NCI-H2227 treated with DMSO at 0.1 percent for 48 hours (cell line): ENCODE measurements around the gene EXPH5.

Source experiments
- DNase-seq: peaks from one replicate; lab custom pipeline; 2025; lab: John Stamatoyannopoulos, UW

The EXPH5 gene

DNA sequence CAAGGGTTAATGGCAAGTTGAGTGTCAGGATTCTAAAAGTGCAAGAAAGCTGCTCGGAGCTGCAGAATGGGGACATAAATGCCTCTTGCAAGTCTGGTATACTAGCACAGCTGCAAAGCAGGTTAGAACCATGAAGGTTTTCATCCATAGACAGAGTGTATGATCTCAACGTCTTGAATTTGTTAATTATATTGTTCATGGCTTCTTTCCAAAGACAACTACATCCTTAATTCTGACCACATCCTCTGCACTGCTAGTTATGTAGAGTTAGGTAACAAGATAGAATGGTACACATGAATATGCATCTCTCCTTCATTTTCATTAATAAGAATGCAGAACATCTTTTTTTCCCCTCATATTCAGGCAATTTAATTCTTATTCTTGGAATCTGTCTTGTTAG, 34.2 kb downstream of the EXPH5 start:
- no peak for DNase-seq

DNA sequence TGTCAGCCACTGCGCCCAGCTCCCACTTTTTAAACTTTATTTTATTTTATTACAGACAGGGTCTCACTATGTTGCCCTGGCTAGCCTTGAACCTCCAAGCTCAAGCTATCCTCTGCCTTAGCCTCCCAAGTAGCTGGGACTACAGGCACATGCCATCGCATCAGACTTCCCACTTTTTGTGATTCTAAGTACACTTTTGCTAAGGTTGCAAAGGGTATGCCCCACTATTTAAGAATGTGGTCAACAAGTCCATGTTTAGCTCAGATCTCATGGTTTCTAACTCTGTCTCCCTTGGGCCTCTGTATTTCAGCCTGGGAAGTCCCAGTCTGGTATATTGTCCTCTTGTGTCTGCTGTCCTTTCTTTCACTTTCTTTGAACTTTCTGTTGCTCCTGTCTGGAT, 35.3 kb downstream of the EXPH5 start:
- DNase-seq = no peak

DNA sequence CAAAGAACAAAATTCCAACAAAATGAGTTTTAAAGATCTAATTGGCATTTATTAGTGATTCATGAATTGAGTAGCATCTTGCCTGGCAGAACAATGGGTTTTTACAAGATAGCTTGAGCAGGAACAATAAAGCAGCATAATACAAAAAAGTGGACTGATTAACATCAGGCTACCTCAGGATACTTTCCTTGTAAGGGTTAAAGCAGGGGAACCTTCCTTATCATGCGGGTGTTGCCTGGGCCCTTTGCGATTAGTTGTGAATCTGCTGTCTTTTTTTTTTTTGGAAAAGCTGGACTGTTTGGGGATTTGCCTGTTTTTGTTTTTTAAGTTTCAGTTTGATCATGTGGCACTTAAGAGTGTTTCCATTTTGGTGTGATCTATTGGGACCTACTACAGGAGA, 37.5 kb downstream of the EXPH5 start:
- DNase-seq = no peak

DNA sequence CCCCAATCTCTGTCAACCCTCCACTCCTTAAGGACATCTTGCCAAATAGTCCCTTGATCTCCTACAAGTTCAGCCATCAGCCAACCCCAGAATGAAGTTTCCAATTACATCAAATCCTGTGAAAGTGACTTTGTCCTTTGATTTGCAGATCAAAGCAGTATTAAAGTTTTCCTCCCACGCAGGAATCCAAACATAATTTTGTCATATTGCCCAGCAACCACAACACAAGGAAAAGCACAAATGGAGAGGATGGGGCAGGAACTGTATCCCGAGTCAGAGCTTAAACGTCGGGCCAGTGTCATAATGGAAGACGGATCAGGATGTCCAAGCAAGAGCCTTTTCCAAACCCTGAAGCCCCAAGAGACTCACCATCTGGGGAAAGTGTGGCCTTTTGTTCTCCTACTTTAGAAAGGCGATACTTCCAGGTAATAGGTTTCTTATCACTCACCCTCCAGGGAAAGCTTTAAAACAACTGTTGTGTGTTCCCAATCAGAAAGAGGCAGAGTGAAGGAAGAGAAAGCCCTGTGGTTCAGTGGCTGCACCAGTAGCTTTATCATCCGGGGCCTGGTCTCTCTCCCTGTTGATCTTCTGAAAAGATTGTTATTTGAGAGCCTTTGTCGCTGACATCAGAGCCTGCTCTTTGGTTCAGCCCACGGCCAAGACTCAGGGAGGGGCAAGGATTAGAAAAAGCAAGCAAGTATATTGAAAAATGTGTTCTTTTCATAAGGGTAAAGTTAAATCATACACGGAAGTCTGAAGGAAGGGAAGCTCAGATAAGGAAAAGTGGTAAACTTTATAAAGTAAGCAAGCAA, 41.7 kb downstream of the EXPH5 start:
- DNase-seq = no peak

DNA sequence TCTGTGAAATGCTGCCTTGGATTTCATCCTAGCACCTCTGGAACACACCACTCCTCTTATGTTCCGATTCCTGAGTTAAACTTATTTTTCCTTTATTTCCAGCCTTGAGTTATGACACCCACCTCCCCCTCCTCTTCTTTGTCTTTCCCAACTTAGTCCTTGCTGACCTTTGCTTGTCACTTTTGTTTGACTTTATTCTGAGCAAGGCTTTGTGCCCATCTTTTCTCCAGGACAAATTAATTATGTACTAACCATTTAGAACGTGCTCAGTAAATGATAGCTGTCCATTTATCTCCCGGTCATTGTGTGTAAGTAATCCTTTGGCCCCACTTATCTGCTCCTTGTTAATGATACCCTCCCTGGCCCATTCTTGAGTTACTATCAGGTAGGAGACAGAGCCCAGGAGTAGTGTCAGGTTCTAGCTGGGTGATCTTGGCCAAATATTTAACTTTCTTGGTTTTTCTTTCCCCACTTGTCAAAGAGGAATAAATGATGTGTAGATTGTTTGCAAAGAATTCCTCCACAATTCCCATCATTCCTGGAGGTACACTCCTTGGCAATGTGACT, 44.2 kb downstream of the EXPH5 start:
- no peak for DNase-seq

DNA sequence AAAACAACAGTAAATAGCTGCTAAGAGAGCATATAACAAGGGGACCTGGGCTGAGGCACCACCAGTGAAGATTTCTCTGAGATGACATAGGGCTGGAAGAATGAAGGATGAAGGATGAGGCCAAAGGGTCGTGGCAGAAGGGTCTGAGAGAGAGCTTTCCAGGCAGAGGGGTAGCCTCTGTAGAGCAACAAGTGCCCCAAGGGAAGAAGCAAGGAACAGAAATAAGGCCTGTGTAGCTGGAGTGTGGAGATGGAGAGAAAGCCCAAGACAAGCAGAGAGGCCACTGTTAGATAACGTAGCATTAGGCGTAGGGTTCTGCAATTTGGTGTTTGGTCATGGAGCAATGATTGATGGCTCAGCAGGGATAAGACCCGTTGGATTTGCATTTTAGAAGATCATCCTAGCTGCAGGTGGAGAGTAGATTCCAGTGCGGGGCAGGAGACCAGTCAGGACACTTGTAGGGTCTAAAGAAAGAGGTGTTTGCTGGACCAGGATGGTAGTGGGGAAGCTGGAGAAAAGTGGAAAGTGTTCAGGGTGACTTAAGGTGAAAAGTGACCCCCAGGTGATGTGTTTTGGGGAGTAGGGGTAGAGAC, 47.6 kb downstream of the EXPH5 start:
- DNase-seq = no peak

DNA sequence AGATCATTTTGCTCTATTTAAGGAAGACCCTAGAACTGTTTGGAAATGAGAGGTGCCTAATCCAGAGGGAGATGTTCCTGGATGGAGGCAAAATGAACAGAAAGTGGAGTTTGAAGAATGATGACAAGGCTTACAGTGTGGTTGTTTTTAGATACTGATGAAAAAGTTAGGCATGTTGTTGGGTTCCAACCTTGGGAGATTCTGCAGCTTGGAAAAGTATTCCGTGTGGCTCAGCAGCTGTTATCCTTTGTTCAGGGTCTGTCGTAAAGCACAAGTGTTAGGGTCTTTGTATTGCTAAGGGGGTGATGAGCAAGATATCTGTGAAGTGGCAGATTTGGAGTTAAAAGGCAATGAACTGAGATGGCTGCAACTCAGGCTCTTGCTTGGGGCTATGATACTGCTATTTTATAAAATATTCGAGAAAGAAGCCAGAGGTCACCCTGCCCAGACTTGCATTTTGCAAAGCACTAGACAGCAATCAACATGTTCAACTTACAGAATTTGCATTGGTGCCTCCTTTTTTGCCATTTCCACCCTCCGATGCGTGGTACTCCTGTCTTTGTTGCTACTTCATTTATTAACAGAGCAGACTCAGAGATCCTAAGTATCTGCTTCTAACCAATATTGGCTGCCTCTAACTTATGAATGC, 50.1 kb downstream of the EXPH5 start:
- no peak for DNase-seq

DNA sequence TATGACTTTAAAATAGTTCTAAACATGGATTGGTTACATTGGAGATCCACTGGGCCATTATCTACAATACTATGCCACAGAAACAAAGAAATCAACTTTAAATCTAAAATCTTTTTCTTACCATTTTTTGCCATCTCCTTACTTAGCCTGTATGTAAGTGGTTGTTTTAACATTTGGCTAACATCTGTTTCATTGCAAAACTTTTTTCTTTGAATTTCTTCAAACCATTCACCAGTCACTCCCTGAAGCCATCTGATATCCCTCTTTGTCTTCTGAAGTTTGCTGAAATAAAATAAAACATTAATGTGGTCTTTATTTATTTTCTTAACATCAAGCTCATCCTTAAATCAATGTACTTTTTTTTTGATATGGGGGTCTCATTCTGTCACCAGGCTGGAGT, 52.0 kb downstream of the EXPH5 start:
- no peak for DNase-seq

DNA sequence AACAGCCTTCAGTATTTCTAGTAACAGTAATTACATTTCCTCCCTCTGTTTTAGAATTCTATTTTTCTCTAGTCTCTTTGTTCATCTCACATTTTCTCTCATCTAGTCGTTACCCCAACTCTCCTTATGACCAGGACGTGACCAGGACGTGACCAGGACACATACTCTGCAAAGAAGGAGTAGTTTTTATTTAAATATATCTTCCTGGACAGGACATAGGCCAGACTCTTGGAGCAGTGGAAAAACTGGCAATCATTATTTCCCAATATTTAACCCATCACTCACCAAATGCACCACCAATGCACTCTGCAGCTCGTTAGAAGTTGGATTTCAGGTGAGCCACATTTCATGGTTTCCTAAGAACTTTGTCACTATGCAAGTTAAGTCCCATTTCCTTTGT, 55.1 kb downstream of the EXPH5 start:
- DNase-seq = no peak

DNA sequence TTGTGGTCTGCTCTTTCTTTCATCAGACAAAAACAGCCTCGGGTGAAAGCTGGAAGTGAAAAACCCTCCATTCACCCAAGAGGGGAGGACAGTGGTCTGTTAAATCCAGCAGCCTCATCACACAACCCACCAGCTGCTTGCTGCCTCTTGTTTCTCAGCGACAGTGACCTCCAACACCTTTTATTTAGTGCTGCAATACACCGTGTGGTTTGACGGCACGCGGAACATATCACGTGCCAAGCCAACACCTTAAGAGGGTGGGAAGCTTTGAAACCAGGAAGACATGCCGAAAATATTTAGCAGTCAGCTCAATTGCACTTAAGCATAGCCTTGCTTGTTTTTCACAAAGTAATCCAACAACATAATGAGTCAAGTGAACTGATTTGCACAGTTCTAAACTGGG, 55.5 kb downstream of the EXPH5 start:
- no peak for DNase-seq

DNA sequence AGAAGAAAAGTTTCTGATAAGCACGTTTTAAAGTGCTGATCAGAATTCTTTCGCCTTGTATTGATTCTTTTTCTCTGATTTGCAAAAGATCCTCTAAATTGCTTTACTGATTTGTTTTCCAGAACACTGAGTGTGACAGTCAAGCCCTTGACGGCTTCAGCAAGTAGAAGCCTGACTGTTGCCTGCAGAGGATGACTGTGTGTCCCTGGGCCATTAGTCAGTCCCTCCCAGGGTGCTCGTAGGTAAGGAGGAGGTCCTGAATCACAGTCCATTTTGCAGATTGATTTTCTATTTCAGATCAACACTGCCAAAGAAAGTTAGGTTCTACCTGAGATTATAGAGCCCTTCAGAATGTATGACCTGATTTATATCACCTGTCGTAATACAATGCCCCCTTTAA, 56.8 kb downstream of the EXPH5 start:
- no peak for DNase-seq

DNA sequence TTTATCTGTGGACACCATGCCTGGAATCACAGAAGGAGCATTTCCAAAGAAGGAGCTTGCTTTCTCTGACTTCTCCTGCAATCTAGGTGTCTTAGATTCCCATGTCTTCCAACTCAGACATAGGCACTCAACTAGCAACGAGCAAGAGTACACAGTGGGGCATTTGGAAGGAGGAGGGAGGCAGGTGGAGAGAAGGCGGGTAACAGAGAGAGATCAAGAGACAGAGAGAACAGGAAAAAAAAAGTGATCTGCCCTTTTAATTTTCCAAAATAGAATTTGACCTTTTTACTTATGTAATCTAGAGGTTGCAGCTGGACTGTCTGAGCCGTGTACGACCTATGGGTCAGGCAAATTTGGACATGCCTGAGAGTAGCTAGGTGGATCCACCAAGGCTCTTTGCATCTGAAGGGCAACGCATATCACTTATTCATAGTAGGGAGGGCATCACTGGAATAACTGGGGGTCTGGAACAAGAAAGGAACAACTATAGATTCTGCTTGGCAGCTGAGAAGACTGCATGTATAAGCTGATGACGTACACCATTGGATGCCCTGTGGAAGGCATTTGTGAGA, 58.1 kb downstream of the EXPH5 start:
- DNase-seq = no peak

DNA sequence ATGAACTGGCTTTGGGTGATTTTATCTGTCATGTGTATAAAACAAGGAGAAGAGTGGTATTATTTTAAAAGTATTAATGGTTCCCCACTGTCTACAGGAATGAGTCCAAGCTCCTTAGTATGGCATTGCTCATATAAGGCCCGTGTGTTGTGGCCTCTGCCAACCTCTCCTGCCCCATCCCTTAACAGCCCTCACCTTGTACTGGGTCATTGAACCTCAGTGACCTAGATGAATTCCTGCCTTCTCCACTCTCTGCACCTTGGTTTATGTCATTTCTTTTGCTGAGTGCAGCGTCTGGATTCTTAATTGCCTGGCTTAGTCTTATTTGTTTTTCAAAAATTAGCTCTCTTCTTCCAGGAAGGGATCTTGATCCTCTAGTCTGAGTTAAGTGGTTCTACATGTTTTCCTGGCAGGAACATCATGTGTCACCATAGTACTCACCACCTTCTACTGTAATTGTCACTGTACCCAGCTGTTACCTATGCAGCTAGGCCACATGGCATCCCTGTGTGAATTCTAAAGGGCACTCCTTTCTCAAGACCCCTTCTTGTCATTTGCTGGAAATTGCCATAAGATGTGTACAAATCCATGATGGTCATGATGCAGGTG, 59.2 kb downstream of the EXPH5 start:
- DNase-seq = no peak

DNA sequence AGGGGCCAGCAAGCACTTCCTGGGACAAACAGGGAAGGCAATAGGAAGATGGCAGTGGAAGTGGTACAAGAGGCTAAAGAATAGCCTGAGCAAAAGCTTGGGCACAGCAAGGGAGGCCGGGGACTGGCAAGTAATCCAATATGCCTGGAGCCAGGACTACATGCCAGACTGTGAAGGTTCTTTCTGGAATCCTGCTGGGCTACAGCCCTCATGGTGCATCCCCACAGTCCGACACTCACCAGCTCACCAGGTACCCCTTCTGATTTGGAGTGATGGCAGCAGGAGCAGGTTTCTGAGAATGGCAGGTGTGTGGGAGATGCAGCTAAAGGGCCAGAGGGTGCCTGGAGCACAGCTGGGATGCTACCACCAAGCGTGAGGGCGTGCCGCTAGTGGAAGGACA, 63.1 kb downstream of the EXPH5 start:
- no peak for DNase-seq

DNA sequence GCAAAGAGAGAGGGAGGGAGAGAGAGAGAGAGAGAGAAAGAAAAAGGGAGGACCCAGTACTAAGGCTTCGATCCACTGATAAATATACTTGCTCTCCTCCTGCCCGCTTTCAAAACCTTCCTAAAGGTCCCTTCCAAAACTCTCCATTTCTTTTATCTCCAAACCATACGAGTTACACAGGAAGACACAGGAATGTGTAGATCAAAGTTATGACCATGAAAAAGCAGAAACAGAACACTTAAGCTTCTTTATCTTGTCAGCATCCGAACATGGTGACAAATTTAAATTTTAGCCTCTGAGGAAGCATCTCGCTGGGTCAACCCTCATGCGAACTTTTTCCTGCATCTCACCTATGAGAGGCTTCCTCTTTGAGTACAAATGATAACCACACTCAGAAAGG, 66.2 kb downstream of the EXPH5 start:
- DNase-seq = no peak

DNA sequence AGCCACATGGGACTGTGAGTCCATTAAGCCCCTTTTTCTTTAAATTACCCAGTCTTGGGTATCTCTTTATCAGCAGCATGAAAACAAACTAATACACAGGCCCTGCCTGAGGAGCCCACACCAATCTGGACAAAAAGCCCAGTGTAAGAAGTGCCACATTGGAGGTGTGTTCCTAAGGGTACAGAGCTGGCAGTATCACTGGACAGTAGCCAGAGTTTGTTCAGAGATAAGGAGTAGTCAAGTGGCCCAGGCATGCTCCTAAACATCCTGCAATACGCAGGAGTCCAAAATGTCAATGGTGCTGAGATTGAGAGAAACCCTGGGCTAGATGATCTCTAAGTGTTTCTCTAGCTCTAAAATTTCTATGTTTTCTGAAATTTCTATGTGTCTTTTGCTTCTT, 68.4 kb downstream of the EXPH5 start:
- no peak for DNase-seq

DNA sequence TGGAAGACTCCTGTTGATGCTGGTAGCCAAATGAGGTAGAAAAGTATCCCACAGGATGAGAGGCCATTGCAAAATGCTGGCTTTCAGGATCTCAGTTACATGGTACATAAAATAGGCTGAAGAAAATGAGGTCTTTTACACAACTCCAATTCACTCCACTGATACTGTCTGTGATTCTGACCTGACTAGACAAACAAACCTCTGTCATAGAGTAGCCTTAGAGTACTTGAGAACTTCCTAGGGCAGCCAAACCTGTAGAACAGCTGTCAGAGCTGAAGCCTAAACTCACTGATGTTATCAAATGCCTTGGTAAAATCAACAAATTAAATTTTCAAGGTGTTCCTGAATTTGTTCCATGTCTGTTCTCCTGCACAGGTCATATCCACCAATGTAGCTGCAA, 69.1 kb downstream of the EXPH5 start:
- DNase-seq = no peak

DNA sequence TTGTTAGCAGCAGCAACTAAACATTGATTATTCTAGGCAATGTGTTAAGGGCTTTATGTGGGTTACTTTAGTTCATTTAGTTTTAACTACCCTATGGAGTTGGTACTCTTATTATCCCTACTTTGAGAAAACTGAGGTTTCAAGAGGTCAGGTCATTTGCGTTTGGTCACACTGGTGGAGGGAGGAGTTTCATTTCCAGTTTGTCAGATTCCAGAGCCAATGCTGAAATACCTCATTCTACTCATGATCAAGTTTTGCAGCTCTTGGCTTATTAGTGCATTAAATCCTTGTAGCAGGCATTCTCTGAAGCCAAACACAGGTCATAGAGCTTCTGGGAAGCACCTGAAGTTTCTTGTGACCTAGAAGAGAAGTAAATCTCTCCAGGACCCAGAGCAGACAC, 71.2 kb downstream of the EXPH5 start:
- no peak for DNase-seq

DNA sequence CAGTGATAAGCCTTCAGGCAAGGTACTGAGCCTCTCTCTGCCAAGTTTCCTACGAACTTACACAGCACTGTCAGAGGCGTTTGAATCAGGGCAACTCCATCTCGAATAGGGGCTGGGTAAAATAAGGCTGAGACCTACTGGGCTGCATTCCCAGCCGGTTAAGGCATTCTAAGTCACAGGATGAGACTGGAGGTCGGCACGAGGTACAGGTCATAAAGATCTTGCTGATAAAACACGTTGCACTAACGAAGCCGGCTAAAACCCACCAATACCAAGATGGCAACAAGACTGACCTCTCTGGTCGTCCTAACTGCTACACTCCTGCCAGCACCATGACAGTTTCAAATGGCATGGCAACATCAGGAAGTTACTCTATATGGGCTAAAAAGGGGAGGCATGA, 75.0 kb downstream of the EXPH5 start:
- no peak for DNase-seq

DNA sequence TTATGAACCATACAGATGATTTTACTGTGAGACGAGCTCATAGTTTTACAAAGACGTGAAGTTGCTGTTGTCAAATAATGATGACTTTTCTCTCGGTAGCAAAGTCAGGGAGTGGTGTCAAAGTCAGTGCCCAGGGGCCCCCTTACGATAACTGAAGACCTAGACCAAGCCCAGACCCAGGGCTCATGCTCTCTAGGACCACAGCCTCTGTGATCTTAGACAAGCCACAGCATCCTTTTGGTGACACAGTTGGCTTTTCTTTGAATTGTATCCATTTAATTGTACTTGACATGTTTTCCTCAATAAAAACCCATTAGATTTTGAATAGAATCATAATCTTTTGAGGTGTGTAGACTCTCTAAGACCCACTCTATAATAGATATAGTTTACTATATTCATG, 77.4 kb downstream of the EXPH5 start:
- DNase-seq = no peak

DNA sequence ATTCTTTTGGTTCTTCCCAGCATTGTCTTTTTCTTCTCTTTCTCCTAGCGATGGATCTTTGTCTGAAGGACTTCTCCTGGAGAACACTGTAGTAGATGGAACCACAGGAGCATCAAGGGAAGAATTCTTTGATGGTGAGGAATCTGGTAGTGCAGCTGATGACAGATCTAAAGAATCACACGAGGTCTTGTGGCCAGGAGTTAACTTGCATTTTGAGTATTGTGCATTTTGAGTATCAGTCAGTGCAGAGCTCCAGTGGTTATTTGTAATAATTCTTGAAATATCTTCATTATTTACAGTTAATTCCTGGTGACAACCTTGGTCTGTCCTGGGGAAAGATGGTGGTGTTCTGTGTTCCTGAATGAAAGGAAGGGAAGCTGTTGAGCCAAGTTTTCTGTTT, 80.9 kb downstream of the EXPH5 start:
- no peak for DNase-seq

DNA sequence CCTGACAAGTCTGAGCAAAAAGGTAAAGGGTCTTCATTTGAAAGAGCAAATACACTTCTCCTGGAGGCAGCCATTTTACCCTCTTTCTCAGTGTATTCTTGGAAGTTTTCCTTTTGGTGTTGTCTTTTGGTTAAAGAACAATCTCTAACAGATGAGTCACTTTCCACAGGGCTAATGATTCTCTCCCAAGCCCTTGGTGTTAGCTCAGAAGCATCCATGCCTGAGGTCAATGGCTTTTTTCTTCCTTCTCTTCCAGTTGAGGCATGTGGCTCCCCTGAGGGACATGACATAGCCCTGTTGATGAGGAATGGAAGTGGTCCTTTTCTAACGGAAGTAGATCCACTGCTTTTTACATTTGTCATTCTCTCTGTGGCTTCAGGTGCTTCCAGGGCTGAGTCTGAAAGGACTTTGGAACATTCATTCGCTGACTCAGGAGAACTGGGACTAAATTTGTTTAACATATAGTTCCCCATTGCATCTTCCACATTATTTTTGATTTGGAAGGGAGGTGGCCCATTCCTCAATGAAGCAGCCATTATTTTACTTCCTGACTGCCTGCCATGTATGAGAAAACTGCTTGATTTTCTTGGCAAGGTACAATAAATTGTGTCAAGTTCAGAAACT, 81.6 kb downstream of the EXPH5 start:
- DNase-seq = no peak
